HG02610 (cell line): Measurements from ENCODE around the gene PIGC.

Source experiments
- ATAC-seq: cut with Tn5 transposase; IDR thresholded peaks from one replicate; pipeline ENCODE4 v1.9.1; 2021; ENCODE audit warnings: mild to moderate bottlenecking, moderate library complexity; ENCODE audit not compliant: unreplicated experiment

The PIGC gene

GRCh38 chr1:172443666-172444453 lies at the start of gene PIGC:
Gene PIGC (minus strand): TSS chr1:172444069. CDS start chr1:172442622, 1,447 bp downstream.
- peak; percentile 99 for ATAC-seq

- ATAC-seq, result no peak
These were observed 48.6 kb upstream of the PIGC start for GRCh38 chr1:172492421-172492820.

GRCh38 chr1:172489847-172490246 lies 46.0 kb upstream of the PIGC start:
- no peak for ATAC-seq

GRCh38 chr1:172488393-172488792 lies 44.5 kb upstream of the PIGC start:
- ATAC-seq, result no peak

GRCh38 chr1:172487550-172487949 lies 43.7 kb upstream of the PIGC start:
- ATAC-seq, result no peak

- no peak for ATAC-seq
These were observed 43.1 kb upstream of the PIGC start for GRCh38 chr1:172486805-172487454.

- ATAC-seq, result no peak
These were observed 41.8 kb upstream of the PIGC start for GRCh38 chr1:172485626-172486025.

GRCh38 chr1:172484252-172484651 lies 40.4 kb upstream of the PIGC start:
- no peak for ATAC-seq

GRCh38 chr1:172483448-172483847 lies 39.6 kb upstream of the PIGC start:
- no peak for ATAC-seq

- ATAC-seq, result no peak
These were observed 38.2 kb upstream of the PIGC start for GRCh38 chr1:172482044-172482443.

GRCh38 chr1:172480431-172480830 lies 36.6 kb upstream of the PIGC start:
- no peak for ATAC-seq

GRCh38 chr1:172478485-172478884 lies 34.6 kb upstream of the PIGC start:
- no peak for ATAC-seq

GRCh38 chr1:172477741-172478140 lies 33.9 kb upstream of the PIGC start:
- ATAC-seq, result no peak

GRCh38 chr1:172477216-172477615 lies 33.3 kb upstream of the PIGC start:
- no peak for ATAC-seq

- ATAC-seq, result no peak
These were observed 32.4 kb upstream of the PIGC start for GRCh38 chr1:172476218-172476811.

- no peak for ATAC-seq
These were observed 30.0 kb upstream of the PIGC start for GRCh38 chr1:172473842-172474241.

GRCh38 chr1:172473302-172473701 lies 29.4 kb upstream of the PIGC start:
- ATAC-seq, result no peak

GRCh38 chr1:172472495-172472894 lies 28.6 kb upstream of the PIGC start:
- no peak for ATAC-seq

GRCh38 chr1:172471666-172472065 lies 27.8 kb upstream of the PIGC start:
- ATAC-seq, result no peak

GRCh38 chr1:172470149-172470548 lies 26.3 kb upstream of the PIGC start:
- no peak for ATAC-seq

GRCh38 chr1:172469717-172470116 lies 25.8 kb upstream of the PIGC start:
- ATAC-seq, result no peak

- no peak for ATAC-seq
These were observed 24.4 kb upstream of the PIGC start for GRCh38 chr1:172468296-172468695.
